Adrenal gland (tissue), 12 donors: Measurements from ENCODE around the gene LRIG1. TPM values are rescaled to one million over a fixed set of nuclear protein-coding genes. Genes with fewer than 3 reads are reported as not detected.
A peak's percentile ranks its signal among the peaks of the same experiment; 100 is the strongest.

Source experiments
- DNase-seq, 7 donors: peaks; one replicate each; pipeline ENCODE4 v3.0.0-alpha.2; 2019 to 2020
- H3K27ac ChIP-seq, 5 donors: fragments of 200-600 bp; sonication (generic) in 4 of 5; 1 replicate in 3 of 5; 2 replicates in 2 of 5; pipeline versions ENCODE4 v1.5.1 to v1.8.0; 2016 to 2020; ENCODE audit warnings: mild to moderate bottlenecking in 1 of 5
- H3K27me3 ChIP-seq: fragments of 200-600 bp; 2 replicates; pipeline ENCODE4 v1.8.0; 2021
- H3K36me3 ChIP-seq, 2 donors: fragments of 200-600 bp; replicated peaks in 1 of 2; 1 replicate in 1 of 2; 2 replicates in 1 of 2; pipeline versions ENCODE4 v1.5.1 to v1.8.0; 2018 to 2022
- H3K4me1 ChIP-seq, 2 donors: fragments of 200-600 bp; replicated peaks in 1 of 2; 1 replicate in 1 of 2; 2 replicates in 1 of 2; pipeline versions ENCODE4 v1.5.1 to v1.8.0; 2018 to 2021
- H3K4me3 ChIP-seq, 4 donors: fragments of 200-600 bp; sonication (generic) in 3 of 4; one replicate each; pipeline ENCODE4 v1.5.1; 2016 to 2018
- H3K9me3 ChIP-seq, 3 donors: fragments of 200-600 bp; sonication (generic) in 1 of 3; replicated peaks in 1 of 3; 1 replicate in 2 of 3; 2 replicates in 1 of 3; pipeline versions ENCODE4 v1.5.1 to v1.8.0; 2016 to 2021
- POLR2A ChIP-seq, 2 donors: fragments of 450-650 bp; IDR thresholded peaks; one replicate each; pipeline ENCODE4 v1.6.1; 2017; ENCODE audit warnings: antibody characterized with exemption in 2 of 2, mild to moderate bottlenecking in 2 of 2, moderate library complexity in 1 of 2
- WGBS, 4 donors: extraction: QIAGEN DNeasy Blood & Tissue Kit in 2 of 4; methylation state at CpG; one replicate each; pipeline versions ENCODE4 v1.1.5 to v1.1.7; 2013 to 2017; 5-methylcytosine and 5-hydroxymethylcytosine counted together
- intact Hi-C, 2 donors: fragments of 100-400 bp; cut with DNase I; formaldehyde crosslinking; loops; one replicate each; pipeline versions ENCODE4 v1.14.1 to v1.15.0; 2022 to 2023
- polyA plus RNA-seq, 3 donors: library from polyadenylated mRNA; stranded (reverse); fragments of 200-250 nt in 2 of 3; fragments of 350-450 nt in 1 of 3; fragmentation: Illumina TruSeq in 1 of 3; extraction: RNeasy Lipid Tissue Mini Kit (QIAGEN cat#74804) in 1 of 3; gene quantifications; one replicate each; pipeline ENCODE4 v1.2.3, GENCODE V29; 2013 to 2014
- total RNA-seq, 9 donors: library from RNA; depleted of rRNA in 4 of 9; stranded (reverse); fragments of >200 nt in 4 of 9; fragments of 120-200 nt in 1 of 9; fragmentation: NEBNext Ultra II Directional in 1 of 9; extraction: Animal tissue kit (Norgen Biotek cat#: 25700) in 1 of 9; gene quantifications; one replicate each; pipeline versions ENCODE4 v1.1.0 to v1.2.4, GENCODE V29; 2013 to 2023
- TF ChIP-seq, protein P1 (sequence below), 6 experiments: fragments of 450-650 bp in 4 of 6; fragments of 200-600 bp in 2 of 6; sonication (generic) in 1 of 6; IDR thresholded peaks; 1 replicate in 5 of 6; 2 replicates in 1 of 6; pipeline versions ENCODE4 v1.5.1 to v1.8.0; 2016 to 2021; ENCODE audit warnings: antibody characterized with exemption in 6 of 6, mild to moderate bottlenecking in 2 of 6, moderate library complexity in 1 of 6
- donor health status: healthy with polysubstance abuse.
- donor health status: Bipolar disorder and iron deficiency.
- donor health status: DM: yes; HTN: yes; CAD: no.
- donor health status: DM: no; HTN: no; CAD: no.
- donor health status: DM: no; HTN: no; CAD: no.
- donor health status: DM: yes; HTN: yes; CAD: no.

LRIG1 gene
- total and polyA plus RNA-seq, 12 donors: 1.5 to 13.3 (median 4.7) TPM

DNA sequence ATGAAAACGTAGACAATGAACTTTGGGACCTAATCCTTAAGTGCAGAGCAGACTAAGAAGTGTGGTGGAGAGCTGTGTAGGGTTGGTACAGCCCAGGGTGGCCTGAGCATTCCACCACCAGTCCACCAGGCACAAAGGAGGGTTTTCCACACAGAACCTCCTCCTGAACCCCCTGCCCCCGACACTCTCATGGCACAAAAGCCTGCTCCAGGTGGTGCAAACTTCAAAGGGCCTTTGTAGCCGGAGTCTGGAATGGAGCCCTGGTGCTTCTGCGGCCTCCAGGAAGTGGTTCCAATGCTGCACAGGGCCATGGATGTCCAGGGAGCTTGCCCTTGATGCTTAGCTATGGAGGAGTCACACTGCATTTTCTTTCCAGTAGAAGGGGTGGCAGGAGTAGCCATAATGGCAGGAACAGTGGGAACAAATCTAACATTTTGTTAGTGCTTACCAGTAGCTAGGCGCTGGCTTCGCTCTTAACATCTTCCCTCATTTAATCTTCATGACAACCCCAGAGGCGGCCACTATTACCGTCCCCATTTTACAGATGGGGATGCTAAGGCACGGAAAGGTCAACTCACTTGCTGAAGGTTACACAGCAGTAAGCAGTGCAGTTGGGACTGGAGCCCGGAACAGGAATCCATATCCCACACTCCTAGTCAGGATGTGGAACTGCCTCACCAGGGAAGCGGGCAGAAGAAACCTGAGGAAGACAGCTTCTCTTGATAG is 68.6 kb downstream of the LRIG1 start:
- no peak overlapping the region for H3K4me3 ChIP-seq
- H3K4me1 ChIP-seq: peaks cover 0 to 8% of the 10 kb centered on the region in 2 donors
- intact Hi-C loops: no loop called here
- TF ChIP-seq POLR2A (IDR thresholded peaks at IDR 0.05): no peak
- TF ChIP-seq, protein P1, sequence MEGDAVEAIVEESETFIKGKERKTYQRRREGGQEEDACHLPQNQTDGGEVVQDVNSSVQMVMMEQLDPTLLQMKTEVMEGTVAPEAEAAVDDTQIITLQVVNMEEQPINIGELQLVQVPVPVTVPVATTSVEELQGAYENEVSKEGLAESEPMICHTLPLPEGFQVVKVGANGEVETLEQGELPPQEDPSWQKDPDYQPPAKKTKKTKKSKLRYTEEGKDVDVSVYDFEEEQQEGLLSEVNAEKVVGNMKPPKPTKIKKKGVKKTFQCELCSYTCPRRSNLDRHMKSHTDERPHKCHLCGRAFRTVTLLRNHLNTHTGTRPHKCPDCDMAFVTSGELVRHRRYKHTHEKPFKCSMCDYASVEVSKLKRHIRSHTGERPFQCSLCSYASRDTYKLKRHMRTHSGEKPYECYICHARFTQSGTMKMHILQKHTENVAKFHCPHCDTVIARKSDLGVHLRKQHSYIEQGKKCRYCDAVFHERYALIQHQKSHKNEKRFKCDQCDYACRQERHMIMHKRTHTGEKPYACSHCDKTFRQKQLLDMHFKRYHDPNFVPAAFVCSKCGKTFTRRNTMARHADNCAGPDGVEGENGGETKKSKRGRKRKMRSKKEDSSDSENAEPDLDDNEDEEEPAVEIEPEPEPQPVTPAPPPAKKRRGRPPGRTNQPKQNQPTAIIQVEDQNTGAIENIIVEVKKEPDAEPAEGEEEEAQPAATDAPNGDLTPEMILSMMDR (IDR thresholded peaks at IDR 0.05): no peak
- H3K36me3 ChIP-seq: no peaks in the 10 kb centered on the region
- no peaks in the 10 kb centered on the region for H3K27me3 ChIP-seq
- no peak for DNase-seq
- H3K27ac ChIP-seq: no peak overlapping the region
- H3K9me3 ChIP-seq: no peaks in the 10 kb centered on the region
- WGBS, 4 donors: 89 to 94% (median 91%) methylated on average over 9 to 11 of the region's 11 CpGs

DNA sequence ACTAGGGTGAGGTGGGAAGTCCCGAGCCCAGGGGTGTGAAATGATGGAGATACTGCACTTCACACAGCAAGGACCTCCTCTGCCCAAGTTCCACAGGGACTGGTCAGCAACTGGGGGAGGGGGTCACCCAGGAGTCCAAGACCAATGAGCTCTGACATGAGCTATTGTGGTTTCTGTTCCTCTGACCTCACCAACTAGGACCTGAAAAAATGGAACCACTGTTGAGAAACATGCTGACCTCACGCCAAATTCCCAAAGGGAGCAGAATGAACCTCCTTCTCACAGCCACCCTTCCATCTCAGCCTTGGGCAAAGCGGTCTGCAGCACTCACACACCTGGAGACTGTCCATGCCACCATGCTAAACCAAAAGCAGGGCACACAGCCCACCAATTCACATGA is 69.3 kb downstream of the LRIG1 start:
- WGBS, 4 donors: 90 to 100% (median 94%) methylated on average over 1 to 3 of the region's 3 CpGs
- H3K4me1 ChIP-seq: peaks cover 0 to 8% of the 10 kb centered on the region in 2 donors
- intact Hi-C loops: no loop called here
- DNase-seq: no peak
- TF ChIP-seq, protein P1 (IDR thresholded peaks at IDR 0.05): no peak
- no peak for TF ChIP-seq POLR2A (IDR thresholded peaks at IDR 0.05)
- no peaks in the 10 kb centered on the region for H3K27me3 ChIP-seq
- no peaks in the 10 kb centered on the region for H3K36me3 ChIP-seq
- H3K9me3 ChIP-seq: no peaks in the 10 kb centered on the region
- H3K27ac ChIP-seq: no peak overlapping the region
- H3K4me3 ChIP-seq: no peak overlapping the region

DNA sequence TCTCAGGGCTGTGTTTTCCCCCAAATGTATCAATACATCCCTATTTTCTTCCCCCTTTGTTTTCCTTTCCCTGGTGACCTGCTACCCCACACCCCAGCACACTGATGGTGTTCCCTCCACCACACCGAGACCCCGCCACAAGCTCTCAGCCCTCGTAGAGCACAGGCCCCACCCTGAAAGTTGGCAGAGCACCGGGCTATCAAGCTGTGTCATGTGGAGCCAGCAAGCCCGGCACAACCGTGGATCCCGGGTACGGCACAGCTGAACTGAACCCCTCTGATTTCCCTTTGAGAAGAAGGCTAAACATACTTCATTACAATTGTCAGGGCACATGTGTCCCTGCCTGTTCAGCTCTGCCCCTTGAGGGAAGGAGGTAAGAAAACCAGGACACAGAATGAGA is 69.9 kb downstream of the LRIG1 start:
- intact Hi-C loops: no loop called here
- H3K27ac ChIP-seq: no peak overlapping the region
- no peak for TF ChIP-seq POLR2A (IDR thresholded peaks at IDR 0.05)
- TF ChIP-seq, protein P1 (IDR thresholded peaks at IDR 0.05): no peak
- 89 to 97% (median 94%) methylated on average over 8 of the region's 8 CpGs for WGBS, 4 donors
- H3K27me3 ChIP-seq: no peaks in the 10 kb centered on the region
- no peak for DNase-seq
- H3K36me3 ChIP-seq: no peaks in the 10 kb centered on the region
- no peaks in the 10 kb centered on the region for H3K9me3 ChIP-seq
- H3K4me3 ChIP-seq: no peak overlapping the region
- H3K4me1 ChIP-seq: peaks cover 0 to 8% of the 10 kb centered on the region in 2 donors

DNA sequence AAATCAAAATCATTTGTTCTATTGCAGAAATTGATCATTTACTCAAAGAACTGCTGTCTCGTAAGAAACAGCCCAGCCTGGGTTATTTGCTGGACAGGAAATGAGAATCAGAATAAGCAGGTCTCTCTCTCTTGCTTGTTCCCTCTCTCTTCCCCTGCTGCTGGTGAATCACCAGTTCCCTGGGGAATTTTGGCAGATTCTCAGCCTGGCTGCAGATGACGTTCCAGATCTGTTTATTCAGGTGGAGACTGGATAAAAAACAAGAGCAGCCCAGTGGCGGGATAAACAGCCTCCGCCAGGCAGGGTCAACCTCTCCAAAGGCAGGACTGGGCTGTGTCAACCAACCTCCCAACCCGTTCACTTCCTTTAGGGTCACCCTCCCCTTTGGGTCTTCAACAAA is 72.1 kb downstream of the LRIG1 start:
- no peaks in the 10 kb centered on the region for H3K36me3 ChIP-seq
- intact Hi-C loops: no loop called here
- H3K27ac ChIP-seq: peak overlapping the region in 3 of 5 donors; percentile 8 to 53 (median 45)
- peak; percentile 76 to 91 (median 85) for DNase-seq
- no peaks in the 10 kb centered on the region for H3K9me3 ChIP-seq
- WGBS, 4 donors: 18 to 21% (median 19%) methylated on average over 5 of the region's 5 CpGs
- H3K27me3 ChIP-seq: no peaks in the 10 kb centered on the region
- peaks cover 6 to 8% of the 10 kb centered on the region in 2 donors for H3K4me1 ChIP-seq
- no peak for TF ChIP-seq POLR2A (IDR thresholded peaks at IDR 0.05)
- TF ChIP-seq, protein P1 (IDR thresholded peaks at IDR 0.05): no peak
- H3K4me3 ChIP-seq: no peak overlapping the region
